GM12801 (cell line): ENCODE data around the gene LMBR1L.

Experiments
- TF ChIP-seq, protein P1 (sequence below): IDR thresholded peaks from one replicate; pipeline ENCODE4 v1.5.1; 2011; ENCODE audit warnings: control low read depth; ENCODE audit not compliant: insufficient read length; ENCODE audit errors: extremely low read depth

The LMBR1L gene

DNA sequence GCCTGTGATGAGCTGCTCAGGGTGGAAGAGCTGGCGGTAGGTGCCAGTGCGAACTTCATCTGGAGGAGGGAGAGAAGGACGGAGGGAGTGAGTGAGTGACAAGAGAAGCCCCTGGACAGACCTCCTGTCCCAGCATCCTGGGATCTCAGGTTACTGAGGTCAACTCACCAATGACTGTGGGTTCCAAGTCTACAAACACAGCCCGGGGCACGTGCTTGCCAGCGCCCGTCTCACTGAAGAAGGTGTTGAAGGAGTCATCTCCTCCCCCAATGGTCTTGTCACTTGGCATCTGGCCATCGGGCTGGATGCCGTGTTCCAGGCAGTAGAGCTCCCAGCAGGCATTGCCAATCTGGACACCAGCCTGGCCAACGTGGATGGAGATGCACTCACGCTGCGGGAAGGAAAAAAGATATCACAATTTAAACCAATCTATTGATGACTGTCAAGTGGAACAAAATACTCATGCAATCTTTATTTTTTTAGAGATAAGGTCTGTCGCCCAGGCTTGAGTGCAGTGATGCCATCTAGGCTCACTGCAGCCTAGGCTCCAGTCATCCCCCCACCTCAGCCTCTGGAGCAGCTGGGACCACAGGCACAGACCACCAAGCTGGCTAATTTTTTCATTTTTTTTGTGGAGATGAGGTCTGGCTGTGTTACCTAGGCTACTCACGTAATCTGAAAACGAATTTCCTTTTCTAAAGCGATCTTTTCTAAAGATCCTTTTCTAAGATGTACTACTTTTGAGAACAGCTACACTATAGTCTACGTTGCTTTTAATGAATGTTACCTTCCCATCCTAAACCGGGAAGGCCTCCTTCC, 18.9 kb upstream of the LMBR1L start:
- TF ChIP-seq, protein P1, sequence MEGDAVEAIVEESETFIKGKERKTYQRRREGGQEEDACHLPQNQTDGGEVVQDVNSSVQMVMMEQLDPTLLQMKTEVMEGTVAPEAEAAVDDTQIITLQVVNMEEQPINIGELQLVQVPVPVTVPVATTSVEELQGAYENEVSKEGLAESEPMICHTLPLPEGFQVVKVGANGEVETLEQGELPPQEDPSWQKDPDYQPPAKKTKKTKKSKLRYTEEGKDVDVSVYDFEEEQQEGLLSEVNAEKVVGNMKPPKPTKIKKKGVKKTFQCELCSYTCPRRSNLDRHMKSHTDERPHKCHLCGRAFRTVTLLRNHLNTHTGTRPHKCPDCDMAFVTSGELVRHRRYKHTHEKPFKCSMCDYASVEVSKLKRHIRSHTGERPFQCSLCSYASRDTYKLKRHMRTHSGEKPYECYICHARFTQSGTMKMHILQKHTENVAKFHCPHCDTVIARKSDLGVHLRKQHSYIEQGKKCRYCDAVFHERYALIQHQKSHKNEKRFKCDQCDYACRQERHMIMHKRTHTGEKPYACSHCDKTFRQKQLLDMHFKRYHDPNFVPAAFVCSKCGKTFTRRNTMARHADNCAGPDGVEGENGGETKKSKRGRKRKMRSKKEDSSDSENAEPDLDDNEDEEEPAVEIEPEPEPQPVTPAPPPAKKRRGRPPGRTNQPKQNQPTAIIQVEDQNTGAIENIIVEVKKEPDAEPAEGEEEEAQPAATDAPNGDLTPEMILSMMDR, result no peak

DNA sequence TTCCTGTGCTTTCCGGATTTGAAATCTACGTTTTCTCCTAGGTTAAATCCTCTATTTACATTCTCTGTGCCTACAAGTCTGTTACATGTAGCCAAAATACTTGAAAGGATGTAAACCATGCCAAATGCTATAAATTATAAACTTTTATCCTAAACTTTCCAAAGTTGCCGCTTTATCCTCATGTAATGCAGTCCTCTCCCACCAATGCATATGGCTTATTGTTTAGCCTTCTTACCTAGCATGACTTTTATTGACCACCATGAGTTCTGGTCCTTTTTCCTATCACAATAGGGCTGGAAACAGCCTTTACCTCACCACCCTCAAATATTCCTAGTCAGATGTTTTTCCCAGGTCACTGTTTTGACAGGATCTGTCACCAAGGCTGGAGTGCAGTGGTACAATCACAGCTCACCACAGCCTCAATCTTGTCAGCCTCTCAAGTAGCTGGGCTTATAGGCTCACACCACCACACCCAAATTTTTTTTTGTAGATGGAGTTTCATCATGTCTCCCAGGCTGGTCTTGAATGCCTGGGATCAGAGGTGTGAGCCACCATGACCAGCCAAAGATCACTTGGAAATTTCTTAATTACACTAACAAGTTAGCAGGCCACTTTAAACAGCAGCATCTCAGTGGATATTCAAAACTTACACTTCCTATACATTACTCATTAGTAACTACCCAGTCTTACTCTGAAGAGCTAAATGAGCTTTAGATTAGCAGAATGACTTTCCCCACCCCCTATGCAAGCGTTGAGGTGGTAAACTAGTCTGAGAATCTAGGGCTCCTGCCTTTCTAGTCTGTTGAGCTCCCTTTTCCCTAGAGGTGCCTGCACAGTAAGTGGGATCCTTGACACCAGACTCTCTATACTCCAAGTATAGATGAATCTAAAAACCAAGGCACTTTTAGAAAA, 16.5 kb upstream of the LMBR1L start:
- TF ChIP-seq, protein P1, result no peak

DNA sequence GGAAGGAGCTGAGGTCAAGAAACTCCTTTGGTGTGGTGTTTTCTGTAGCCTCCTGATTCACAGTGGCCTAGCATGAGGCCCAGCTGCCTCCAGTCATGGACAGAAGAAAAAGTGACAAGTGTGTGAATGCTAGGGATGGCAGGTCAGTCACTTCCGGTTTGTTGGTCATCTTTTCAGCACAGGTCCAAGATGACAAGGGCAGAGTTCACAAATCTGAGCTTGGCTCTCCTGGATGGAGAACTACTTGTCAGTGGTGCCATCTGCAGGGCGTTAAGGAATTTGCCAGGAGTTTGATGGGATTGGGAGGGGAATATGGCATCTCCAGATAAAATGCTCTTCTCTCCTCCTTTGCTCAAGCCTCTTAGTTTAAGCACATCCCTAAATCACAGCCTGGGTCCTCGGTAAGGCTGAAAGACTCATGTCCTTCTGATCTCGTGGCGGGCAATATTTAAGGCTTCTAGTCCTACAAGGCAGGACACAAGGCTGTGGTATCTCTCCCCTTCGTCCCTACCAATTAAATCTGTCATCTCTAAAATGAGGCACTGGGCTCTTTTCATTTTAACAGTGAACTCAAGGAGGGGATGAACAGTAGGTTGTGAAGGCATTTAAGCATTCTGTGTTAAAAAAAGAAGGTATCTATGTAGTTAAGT, 10.5 kb upstream of the LMBR1L start:
- TF ChIP-seq, protein P1, result no peak

DNA sequence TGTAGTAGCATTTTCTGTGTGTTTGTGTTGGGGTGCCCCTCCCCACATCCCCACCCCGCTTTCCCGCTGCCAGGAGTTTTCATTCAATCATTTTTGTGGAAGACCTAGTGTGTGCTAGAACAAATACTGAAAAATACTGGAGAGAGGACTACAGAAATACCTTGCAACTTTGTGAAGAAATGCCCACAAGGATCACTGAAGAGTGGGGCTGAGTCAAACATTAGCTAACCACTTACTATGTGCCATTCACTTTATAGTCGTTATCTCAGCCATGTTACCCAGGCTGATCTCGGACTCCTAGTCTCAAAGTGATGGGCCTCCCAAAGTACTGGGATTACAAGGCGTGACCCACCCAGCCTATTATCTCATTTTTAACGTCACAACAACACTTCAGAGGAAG, 559 bp upstream of the LMBR1L start:
- TF ChIP-seq, protein P1, result no peak

DNA sequence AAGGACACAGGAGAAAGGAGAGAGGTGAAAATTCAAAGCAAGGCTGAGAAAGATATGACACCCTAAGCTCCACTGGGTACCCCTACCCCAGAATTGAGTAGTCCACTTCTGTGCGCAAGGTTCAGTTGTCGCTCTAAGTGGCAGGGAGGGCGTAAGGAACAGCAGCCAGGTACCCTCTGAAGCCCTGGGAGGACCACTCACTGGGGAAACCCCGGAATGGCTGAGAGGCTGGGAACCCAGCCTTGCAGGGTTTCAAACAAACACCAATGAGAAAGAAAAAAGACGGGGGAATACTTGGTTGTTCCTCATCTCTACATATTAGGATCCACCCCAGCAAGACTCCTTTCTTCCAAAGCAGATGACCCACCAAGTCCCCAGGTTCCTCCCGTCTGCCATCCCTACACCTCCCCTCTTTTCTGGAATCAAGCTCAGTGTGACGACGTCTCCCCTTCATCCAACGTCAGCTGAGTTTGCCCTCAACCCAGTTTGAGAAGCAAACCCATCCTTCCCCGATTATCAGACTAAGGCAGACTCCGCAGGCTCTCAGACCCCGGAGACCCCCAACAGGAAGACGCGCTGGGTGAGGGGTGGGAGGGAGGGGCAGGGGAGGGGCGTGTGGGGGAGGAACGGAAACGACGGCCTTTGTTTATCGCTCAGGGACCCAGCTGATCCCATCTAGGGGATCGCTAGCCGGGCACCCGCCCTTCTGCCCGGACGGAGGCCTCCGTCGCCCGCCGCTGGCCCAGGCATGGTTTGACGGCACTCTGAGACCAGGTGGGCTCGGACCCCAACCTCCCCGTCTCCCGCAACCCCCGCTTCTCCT, 795 bp downstream of the LMBR1L start:
- TF ChIP-seq, protein P1, result no peak

DNA sequence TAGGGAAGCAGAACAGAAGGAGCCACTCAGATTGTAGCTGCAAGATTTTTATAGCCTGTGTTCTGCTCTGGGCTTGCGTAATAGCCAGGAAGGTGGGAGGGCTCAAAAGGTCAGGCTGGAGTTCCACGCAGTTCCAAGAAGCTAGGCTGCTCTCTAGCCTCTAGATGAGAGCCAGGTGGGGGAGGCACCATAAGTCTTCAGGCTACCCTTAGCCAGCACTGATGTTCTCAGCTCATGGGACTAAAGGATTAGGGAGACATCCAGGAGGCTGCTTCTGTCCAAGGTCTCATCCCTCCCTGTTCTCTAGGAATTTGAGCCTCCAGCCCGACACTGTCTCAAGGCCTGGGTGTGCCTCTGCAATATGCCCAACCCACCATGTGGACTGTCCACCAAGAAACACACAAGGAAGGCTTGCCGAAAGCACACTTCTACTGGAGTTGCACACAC, 1.7 kb downstream of the LMBR1L start:
- TF ChIP-seq, protein P1, result no peak
